ENCODE measurements around the gene TNPO2.

The TNPO2 gene

GRCh38 chr19:12723641-12724426 is at the start of gene TNPO2:
Gene TNPO2, minus strand, starts transcription at chr19:12723932. Its CDS starts 2,955 bp downstream, at chr19:12720977.
- peak within 1 kb of the TSS; percentile 89 for H3K4me3 ChIP-seq (ENCODE audit: low read depth, low read length)

- H3K4me3 ChIP-seq (ENCODE audit: low read depth, low read length) = no peak overlapping the region
These were observed 48.6 kb upstream of the TNPO2 start for GRCh38 chr19:12772323-12772722.

- H3K4me3 ChIP-seq (ENCODE audit: low read depth, low read length) = no peak overlapping the region
These were observed 47.2 kb upstream of the TNPO2 start for GRCh38 chr19:12770922-12771321.

- H3K4me3 ChIP-seq (ENCODE audit: low read depth, low read length) = no peak overlapping the region
These were observed 46.0 kb upstream of the TNPO2 start for GRCh38 chr19:12769689-12770088.

GRCh38 chr19:12767666-12768065 is 43.9 kb upstream of the TNPO2 start:
- H3K4me3 ChIP-seq (ENCODE audit: low read depth, low read length) = no peak overlapping the region

- no peak overlapping the region for H3K4me3 ChIP-seq (ENCODE audit: low read depth, low read length)
These were observed 43.4 kb upstream of the TNPO2 start for GRCh38 chr19:12767150-12767549.

- peak overlapping the region; percentile 30 for H3K4me3 ChIP-seq (ENCODE audit: low read depth, low read length)
These were observed 42.4 kb upstream of the TNPO2 start for GRCh38 chr19:12766051-12766521.

GRCh38 chr19:12764698-12765097 is 41.0 kb upstream of the TNPO2 start:
- no peak overlapping the region for H3K4me3 ChIP-seq (ENCODE audit: low read depth, low read length)

- H3K4me3 ChIP-seq (ENCODE audit: low read depth, low read length) = no peak overlapping the region
These were observed 39.4 kb upstream of the TNPO2 start for GRCh38 chr19:12763100-12763499.

- H3K4me3 ChIP-seq (ENCODE audit: low read depth, low read length) = no peak overlapping the region
These were observed 36.0 kb upstream of the TNPO2 start for GRCh38 chr19:12759686-12760085.

GRCh38 chr19:12757544-12758274 is 34.0 kb upstream of the TNPO2 start:
- peak overlapping the region; percentile 30 for H3K4me3 ChIP-seq (ENCODE audit: low read depth, low read length)

- no peak overlapping the region for H3K4me3 ChIP-seq (ENCODE audit: low read depth, low read length)
These were observed 32.6 kb upstream of the TNPO2 start for GRCh38 chr19:12756150-12756883.

- no peak overlapping the region for H3K4me3 ChIP-seq (ENCODE audit: low read depth, low read length)
These were observed 30.9 kb upstream of the TNPO2 start for GRCh38 chr19:12754465-12755196.

- H3K4me3 ChIP-seq (ENCODE audit: low read depth, low read length) = peak overlapping the region; percentile 30
These were observed 28.5 kb upstream of the TNPO2 start for GRCh38 chr19:12752056-12752781.

GRCh38 chr19:12751635-12752034 is 27.9 kb upstream of the TNPO2 start, which contains the start of gene BEST2:
Gene BEST2, plus strand, starts transcription at chr19:12751791. Its CDS starts 802 bp downstream, at chr19:12752593.
- peak within 1 kb of the TSS; percentile 30 for H3K4me3 ChIP-seq (ENCODE audit: low read depth, low read length)

GRCh38 chr19:12750851-12751250 is 27.1 kb upstream of the TNPO2 start:
- H3K4me3 ChIP-seq (ENCODE audit: low read depth, low read length) = no peak overlapping the region

GRCh38 chr19:12749938-12750521 is 26.3 kb upstream of the TNPO2 start:
- H3K4me3 ChIP-seq (ENCODE audit: low read depth, low read length) = no peak overlapping the region

- H3K4me3 ChIP-seq (ENCODE audit: low read depth, low read length) = no peak overlapping the region
These were observed 24.8 kb upstream of the TNPO2 start for GRCh38 chr19:12748489-12748888.

- H3K4me3 ChIP-seq (ENCODE audit: low read depth, low read length) = no peak overlapping the region
These were observed 21.6 kb upstream of the TNPO2 start for GRCh38 chr19:12745166-12745897.
